GM06990 (cell line): ENCODE measurements around the gene RASSF3.

Experiments
- DNase-seq: peaks from one replicate; pipeline ENCODE4 v3.0.0-alpha.2; 2011; ENCODE audit not compliant: insufficient read length; ENCODE audit errors: extremely low read depth
- H3K27me3 ChIP-seq: replicated peaks from 2 replicates; pipeline ENCODE4 v1.6.0; 2011; ENCODE audit warnings: low read length; ENCODE audit not compliant: control insufficient read depth, insufficient read depth
- H3K36me3 ChIP-seq: 2 replicates; pipeline ENCODE4 v1.5.1; 2011; ENCODE audit warnings: low read length; ENCODE audit not compliant: control insufficient read depth, insufficient read depth
- H3K4me3 ChIP-seq: replicated peaks from 2 replicates; pipeline ENCODE4 v1.5.1; 2011; ENCODE audit warnings: low read depth, mild to moderate bottlenecking, control low read depth, low read length
- TF ChIP-seq, protein P1 (sequence below): IDR thresholded peaks from 2 replicates; pipeline ENCODE4 v1.5.1; 2011; ENCODE audit warnings: low read length, control low read depth, mild to moderate bottlenecking, inconsistent platforms; ENCODE audit not compliant: insufficient read depth, poor library complexity, severe bottlenecking

Gene RASSF3

DNA sequence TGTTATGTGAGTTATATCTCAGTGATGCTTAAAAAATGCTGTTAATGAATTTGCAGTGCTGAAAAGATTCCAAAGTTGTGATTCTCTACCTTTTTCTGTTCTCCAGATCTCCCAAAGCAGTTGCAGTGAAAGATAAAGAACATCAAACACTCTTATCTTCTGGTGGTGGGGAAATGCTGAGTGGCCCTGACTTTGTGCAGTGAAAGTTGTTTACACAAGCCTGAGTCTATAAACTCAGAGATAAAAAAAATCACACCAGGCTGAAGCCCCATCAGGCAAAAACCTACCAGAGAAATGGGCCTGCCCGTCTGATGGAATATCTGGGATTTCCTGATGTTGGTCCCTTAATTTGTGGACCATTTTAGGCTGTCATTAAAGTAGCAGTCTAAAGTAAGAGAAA is 46.1 kb downstream of the RASSF3 start:
- Histone ChIP-seq H3K36me3 (no peaks in the 10 kb centered on the region; the same call in 1 of the 2 replicates), H3K4me3 (no peak overlapping the region), H3K27me3 (no peaks in the 10 kb centered on the region)
- no peak for DNase-seq
- TF ChIP-seq, protein P1, sequence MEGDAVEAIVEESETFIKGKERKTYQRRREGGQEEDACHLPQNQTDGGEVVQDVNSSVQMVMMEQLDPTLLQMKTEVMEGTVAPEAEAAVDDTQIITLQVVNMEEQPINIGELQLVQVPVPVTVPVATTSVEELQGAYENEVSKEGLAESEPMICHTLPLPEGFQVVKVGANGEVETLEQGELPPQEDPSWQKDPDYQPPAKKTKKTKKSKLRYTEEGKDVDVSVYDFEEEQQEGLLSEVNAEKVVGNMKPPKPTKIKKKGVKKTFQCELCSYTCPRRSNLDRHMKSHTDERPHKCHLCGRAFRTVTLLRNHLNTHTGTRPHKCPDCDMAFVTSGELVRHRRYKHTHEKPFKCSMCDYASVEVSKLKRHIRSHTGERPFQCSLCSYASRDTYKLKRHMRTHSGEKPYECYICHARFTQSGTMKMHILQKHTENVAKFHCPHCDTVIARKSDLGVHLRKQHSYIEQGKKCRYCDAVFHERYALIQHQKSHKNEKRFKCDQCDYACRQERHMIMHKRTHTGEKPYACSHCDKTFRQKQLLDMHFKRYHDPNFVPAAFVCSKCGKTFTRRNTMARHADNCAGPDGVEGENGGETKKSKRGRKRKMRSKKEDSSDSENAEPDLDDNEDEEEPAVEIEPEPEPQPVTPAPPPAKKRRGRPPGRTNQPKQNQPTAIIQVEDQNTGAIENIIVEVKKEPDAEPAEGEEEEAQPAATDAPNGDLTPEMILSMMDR = no peak

DNA sequence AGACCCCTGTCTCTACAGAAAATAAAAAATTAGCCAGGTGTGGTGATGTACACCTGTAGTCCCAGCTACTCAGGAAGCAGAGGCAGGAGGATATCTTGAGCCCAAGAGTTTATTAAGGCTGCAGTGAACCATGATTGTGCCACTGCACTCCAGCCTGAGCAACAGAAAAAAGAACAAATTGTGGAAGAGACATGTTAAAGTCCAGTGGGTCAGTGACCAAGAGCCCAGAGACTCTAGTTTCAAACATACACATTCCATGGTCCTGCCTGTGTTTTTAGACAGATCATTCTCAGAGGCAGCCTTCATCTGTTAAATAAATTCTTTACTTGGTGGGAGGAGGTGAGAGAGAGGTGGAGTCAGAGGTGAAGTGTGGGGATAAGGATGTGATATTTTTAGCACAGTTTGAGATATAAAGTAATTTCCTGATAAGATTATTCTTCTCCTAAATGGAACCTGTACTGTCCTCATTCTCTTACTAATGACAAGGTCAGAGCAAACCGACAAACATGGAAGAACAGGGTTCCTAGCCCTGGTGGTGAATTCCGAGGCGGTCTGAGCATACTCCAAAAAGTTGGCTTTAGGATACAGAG is 48.7 kb downstream of the RASSF3 start:
- Histone ChIP-seq H3K27me3 (no peaks in the 10 kb centered on the region), H3K4me3 (no peak overlapping the region), H3K36me3 (no peaks in the 10 kb centered on the region; the same call in 1 of the 2 replicates)
- TF ChIP-seq, protein P1 = no peak
- no peak for DNase-seq

DNA sequence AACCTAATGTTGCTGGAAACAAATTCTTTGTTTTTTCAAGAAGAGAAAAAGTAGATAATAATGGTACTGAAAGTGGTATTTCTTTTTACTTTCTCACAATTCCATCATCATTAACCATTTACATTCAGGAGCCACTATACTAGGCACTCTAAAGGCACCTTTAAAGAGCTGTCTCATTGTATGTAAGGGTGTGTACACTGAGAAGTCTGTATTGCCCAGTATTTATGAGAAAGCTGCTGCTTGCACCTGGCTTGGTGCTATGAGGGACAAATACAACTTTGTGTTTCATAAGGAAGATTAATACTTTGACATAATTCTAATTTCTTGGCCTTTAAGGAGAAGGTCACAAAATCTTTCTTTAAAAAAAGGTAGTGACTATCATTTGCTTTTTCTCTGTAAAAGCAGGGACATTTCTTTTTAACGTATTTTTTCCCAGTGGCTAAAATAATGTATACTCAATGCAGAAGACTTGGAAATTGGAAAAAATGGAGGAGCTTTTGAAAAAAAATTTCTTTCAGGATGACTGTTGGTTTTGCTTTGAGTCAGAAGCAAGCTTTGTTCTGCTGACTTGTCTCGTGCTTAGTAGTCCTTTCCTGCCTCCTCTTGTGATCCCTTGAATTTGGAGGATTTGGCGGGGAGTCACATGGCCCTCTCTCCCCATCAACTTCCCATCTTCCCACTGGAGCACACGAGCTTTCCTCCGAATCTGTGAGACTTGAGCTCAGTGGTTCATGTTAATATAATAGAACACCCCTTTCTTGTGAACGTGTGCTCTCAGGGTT is 50.1 kb downstream of the RASSF3 start:
- H3K27me3 ChIP-seq = no peaks in the 10 kb centered on the region
- H3K36me3 ChIP-seq = no peaks in the 10 kb centered on the region; the same call in 1 of the 2 replicates
- peak; percentile 59 for DNase-seq
- H3K4me3 ChIP-seq = no peak overlapping the region
- TF ChIP-seq, protein P1 = no peak

DNA sequence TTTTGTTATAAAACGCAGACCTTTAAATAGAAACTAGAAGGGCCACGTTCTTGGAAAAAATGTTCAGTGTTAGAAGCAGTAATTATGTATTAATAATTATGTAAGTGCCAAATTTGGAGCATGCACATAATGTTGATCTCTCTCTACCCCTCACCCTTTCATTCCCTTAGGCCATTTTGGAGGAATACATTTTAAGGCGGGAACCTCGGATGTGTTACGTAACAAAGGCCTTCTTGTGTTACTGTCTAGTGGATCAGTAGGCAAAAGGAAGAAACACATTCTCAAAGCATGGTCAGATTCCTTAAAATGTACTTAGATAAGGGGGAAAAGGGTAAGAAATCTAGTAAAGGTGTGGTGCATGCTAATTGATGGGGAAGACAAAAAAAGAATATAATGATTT is 52.7 kb downstream of the RASSF3 start:
- Histone ChIP-seq H3K4me3 (no peak overlapping the region), H3K27me3 (no peaks in the 10 kb centered on the region), H3K36me3 (no peaks in the 10 kb centered on the region)
- no peak for DNase-seq
- TF ChIP-seq, protein P1 = no peak

DNA sequence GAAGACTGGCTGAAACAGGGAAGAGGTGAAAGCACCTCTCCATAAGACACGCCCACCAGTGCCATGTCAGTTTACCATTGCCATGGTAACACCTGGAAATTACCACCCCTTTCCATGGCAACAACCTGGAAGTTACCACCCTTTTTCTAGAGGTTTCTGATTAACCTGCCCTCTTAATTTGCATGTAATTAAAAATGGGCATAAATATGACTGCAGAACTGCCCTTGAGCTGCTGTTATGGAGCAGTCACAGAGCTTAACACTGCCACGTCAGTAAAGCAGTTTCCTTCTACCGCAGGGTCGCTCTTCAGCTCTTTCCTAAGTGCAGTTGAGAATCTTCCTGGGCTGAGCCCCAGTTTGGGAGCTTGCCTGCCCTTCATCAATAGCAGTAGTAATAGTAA is 55.2 kb downstream of the RASSF3 start:
- TF ChIP-seq, protein P1 = no peak
- no peaks in the 10 kb centered on the region for H3K36me3 ChIP-seq
- H3K27me3 ChIP-seq = no peaks in the 10 kb centered on the region
- H3K4me3 ChIP-seq = peak overlapping the region; percentile 32
- no peak for DNase-seq
